ENCODE results near the gene USP30.
A peak's percentile ranks its signal among the peaks of the same experiment; 100 is the strongest.

The USP30 gene

GRCh38 chr12:109130297-109131153 lies 78.1 kb downstream of the USP30 start:
- DNase-seq, result peak; percentile 47

- DNase-seq, result peak; percentile 21
These were observed 79.0 kb downstream of the USP30 start for GRCh38 chr12:109131154-109132050.

GRCh38 chr12:109134186-109134917 lies 82.0 kb downstream of the USP30 start:
- DNase-seq, result peak; percentile 31

GRCh38 chr12:109137055-109137454 lies 84.7 kb downstream of the USP30 start:
- DNase-seq, result no peak

Data from NCI-H82 (cell line).